GM23248 (cell line): ENCODE data around the gene ZSWIM5.

Source experiments
- EZH2 ChIP-seq: fragments of 200-600 bp; sonication (generic); IDR thresholded peaks from 2 replicates; pipeline ENCODE4 v1.6.1; 2018; ENCODE audit warnings: antibody characterized with exemption, mild to moderate bottlenecking; ENCODE audit not compliant: insufficient read depth, poor library complexity, severe bottlenecking
- EZH2phosphoT487 ChIP-seq: fragments of 200-600 bp; sonication (generic); IDR thresholded peaks from 2 replicates; pipeline ENCODE4 v1.6.1; 2018; ENCODE audit warnings: antibody characterized with exemption, moderate library complexity, mild to moderate bottlenecking, low read depth; ENCODE audit not compliant: insufficient read depth

DNA sequence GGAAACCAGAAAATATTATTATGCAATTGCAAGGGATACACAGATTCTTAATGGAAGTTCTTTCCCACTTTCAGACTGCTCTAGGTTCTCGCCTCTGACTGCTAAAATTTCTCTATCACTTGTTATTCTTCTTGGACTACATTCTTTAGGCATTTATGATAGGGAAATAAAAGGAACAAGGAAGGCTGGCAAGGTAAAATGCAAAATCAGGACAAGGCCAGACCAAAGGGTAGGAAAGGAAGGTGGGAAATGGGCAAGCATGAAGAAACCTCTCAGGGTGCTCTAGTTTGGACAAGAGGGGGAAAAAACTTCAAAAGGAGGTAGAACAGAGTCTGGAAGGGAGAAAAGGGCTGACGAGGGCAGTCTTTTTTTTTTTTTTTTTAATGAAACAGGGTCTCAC is 168.2 kb downstream of the ZSWIM5 start:
- TF ChIP-seq EZH2phosphoT487 (no peak), EZH2 (no peak)
